ENCODE data around the gene TH.

The TH gene

DNA sequence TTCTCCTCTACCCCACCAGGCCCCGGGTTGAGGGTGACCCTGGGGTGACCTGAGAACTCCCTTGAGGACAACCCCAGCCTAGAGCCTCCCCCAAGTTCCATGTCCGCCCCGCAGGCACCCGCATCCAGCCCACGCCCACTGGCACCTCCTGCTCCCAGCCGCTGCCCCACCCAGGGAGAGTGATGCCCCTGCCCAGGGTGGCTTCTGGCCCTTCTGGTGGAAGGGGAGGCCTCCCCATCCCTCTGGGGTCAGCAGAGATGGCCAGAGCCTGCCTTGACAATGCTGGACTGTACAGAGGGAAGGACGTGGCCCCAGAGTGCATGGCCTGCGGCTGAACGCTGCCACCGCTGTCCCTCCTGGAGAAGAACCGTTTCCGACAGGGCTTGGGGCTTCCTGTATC is 1.1 kb upstream of the TH start:
- Histone ChIP-seq H3K27me3 (replicated peaks) (no peaks in the 10 kb centered on the region), H3K4me3 (ENCODE audit: low read depth, low read length) (no peak overlapping the region), H3K27ac (no peak overlapping the region), H3K36me3 (replicated peaks) (no peaks in the 10 kb centered on the region)
- no peak for DNase-seq
- in situ Hi-C loops (cut with HindIII; ENCODE audit: low pct_ligation_motif_present, low sequenced_read_pairs): no loop called here
- TF ChIP-seq, protein P1, sequence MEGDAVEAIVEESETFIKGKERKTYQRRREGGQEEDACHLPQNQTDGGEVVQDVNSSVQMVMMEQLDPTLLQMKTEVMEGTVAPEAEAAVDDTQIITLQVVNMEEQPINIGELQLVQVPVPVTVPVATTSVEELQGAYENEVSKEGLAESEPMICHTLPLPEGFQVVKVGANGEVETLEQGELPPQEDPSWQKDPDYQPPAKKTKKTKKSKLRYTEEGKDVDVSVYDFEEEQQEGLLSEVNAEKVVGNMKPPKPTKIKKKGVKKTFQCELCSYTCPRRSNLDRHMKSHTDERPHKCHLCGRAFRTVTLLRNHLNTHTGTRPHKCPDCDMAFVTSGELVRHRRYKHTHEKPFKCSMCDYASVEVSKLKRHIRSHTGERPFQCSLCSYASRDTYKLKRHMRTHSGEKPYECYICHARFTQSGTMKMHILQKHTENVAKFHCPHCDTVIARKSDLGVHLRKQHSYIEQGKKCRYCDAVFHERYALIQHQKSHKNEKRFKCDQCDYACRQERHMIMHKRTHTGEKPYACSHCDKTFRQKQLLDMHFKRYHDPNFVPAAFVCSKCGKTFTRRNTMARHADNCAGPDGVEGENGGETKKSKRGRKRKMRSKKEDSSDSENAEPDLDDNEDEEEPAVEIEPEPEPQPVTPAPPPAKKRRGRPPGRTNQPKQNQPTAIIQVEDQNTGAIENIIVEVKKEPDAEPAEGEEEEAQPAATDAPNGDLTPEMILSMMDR (IDR thresholded peaks at IDR 0.05; ENCODE audit: low read depth, low read length, missing control alignments): no peak

DNA sequence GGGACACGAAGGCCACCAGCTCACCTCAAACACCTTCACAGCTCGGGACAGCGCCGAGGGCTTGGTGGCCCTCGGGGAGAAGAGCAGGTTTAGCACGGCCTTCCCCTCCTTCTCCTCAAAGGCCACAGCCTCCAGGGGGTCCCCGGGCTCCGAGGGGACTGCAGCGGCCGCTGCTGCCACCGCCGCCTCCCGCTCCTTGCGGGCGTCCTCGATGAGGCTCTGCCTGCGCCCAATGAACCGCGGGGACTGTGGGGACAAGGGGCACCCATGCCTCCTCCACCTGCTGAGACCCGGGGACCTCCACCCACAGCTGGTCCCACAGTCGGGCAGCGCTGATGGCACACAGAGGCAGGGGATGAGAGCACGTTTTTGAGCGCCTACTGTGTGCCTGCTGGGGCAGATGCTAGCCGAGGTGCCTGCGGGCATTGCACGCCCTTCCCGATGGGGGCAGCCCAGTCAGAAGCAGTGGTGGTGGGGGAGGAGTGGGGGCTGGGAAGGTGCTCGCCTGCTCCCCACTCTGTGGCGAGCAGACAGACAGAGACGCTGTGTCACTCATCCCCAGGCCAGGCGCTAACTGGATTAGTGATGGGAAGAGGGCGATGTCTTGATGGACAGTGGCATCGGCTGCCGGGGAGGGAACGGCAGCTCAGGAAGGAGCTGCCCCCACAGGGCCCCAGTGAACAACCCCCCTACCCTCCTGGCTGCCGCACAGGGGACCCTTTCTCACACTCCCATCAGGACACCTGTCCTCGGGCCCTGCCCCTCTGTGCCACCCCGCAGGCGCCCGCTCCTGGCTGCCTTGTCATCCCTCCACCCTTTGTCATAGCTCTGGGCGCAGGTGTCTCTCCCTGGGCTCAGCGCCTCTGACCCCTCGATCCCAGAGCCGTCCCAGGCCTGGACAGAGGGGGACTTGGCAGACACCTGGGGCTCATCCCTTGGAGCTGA is 1.7 kb downstream of the TH start:
- no peak overlapping the region for H3K4me3 ChIP-seq (ENCODE audit: low read depth, low read length)
- in situ Hi-C loops (cut with HindIII; ENCODE audit: low pct_ligation_motif_present, low sequenced_read_pairs): no loop called here
- TF ChIP-seq, protein P1 (IDR thresholded peaks at IDR 0.05; ENCODE audit: low read depth, low read length, missing control alignments): no peak

DNA sequence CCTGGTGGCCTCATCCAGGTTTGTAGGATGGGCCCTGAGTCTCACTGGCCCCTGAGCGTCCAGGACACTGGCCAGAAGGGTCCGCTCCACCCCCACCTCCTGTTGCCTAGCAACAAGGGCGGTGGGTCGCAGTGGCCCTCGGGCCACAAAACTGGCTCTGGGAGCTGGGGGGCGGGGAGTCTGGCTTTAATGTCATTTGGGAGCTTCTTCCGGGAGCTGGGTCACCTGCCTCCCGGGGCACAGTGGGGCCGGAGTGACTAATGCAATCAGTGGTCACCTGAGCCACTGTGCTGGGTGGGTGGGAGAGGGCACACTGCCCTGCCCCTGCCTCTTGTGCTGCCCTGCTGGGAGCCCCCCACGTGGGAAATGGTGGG is 2.6 kb downstream of the TH start:
- Histone ChIP-seq H3K36me3 (replicated peaks) (no peaks in the 10 kb centered on the region), H3K4me3 (ENCODE audit: low read depth, low read length) (no peak overlapping the region), H3K27me3 (replicated peaks) (peaks cover 8% of the 10 kb centered on the region), H3K27ac (no peak overlapping the region)
- in situ Hi-C loops (cut with HindIII; ENCODE audit: low pct_ligation_motif_present, low sequenced_read_pairs): no loop called here
- TF ChIP-seq, protein P1 (IDR thresholded peaks at IDR 0.05; ENCODE audit: low read depth, low read length, missing control alignments): no peak
- no peak for DNase-seq

More for the DNA sequence above, 1.7 kb downstream of the TH start:
- H3K27ac ChIP-seq: no peak overlapping the region
- DNase-seq: no peak
- peaks cover 8% of the 10 kb centered on the region for H3K27me3 ChIP-seq (replicated peaks)
- H3K36me3 ChIP-seq (replicated peaks): no peaks in the 10 kb centered on the region

- Histone ChIP-seq H3K36me3 (replicated peaks) (no peaks in the 10 kb centered on the region), H3K27ac (no peak overlapping the region), H3K27me3 (replicated peaks) (peaks cover 8% of the 10 kb centered on the region), H3K4me3 (ENCODE audit: low read depth, low read length) (no peak overlapping the region)
- no peak for DNase-seq
- TF ChIP-seq, protein P1 (IDR thresholded peaks at IDR 0.05; ENCODE audit: low read depth, low read length, missing control alignments): no peak
- in situ Hi-C loops (cut with HindIII; ENCODE audit: low pct_ligation_motif_present, low sequenced_read_pairs): no loop called here
Measured at GRCh38 chr11:2168286-2169004, 3.2 kb downstream of the TH start.

DNA sequence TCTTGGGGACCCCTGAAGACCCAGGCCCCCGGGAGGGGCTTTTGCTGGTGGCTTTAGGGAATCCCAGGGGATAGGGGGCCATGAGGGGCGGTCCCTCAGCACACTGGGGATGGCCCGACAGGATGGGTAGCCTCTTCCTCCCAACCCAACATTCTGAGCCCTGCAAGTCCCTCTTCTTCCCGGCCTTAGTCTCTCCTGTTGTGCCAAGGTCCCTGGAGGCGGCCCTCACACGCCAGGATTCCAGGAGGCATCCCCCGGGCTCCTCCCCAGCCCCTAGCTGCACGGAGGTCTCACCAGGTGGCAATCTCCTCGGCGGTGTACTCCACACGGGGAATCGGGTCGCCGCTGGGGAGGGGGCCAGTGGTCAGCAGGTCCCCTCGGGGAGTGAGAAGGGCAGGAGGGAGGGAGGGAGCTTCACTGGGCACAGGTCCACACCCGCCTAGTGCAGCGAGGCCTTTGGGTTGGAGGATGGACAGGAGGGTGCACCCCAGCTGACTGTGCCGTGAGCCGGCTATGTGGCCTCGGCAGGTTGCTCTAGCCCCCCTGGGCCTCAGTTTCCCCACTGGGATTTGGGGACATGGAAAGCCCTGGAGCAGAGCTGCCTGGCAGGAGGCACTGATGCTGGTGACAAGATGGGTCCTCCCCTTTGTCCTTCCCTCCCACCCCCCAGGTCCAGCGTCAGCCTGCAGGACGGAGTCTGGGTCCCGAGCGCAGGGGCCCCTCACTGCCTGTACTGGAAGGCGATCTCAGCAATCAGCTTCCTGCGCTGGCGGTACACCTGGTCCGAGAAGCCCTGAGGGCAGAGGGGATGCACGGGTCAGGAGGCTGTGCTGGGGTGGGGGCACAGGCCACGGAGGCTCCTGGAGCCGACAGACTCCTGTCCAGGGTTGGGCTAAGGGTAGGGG is 4.2 kb downstream of the TH start:
- DNase-seq: no peak
- TF ChIP-seq, protein P1 (IDR thresholded peaks at IDR 0.05; ENCODE audit: low read depth, low read length, missing control alignments): no peak
- Histone ChIP-seq H3K27me3 (replicated peaks) (peaks cover 8% of the 10 kb centered on the region), H3K4me3 (ENCODE audit: low read depth, low read length) (no peak overlapping the region), H3K27ac (no peak overlapping the region), H3K36me3 (replicated peaks) (no peaks in the 10 kb centered on the region)
- in situ Hi-C loops (cut with HindIII; ENCODE audit: low pct_ligation_motif_present, low sequenced_read_pairs): no loop called here

All from brain microvascular endothelial cell (primary cell).